ENCODE data around the gene RNF227.

Gene RNF227

DNA sequence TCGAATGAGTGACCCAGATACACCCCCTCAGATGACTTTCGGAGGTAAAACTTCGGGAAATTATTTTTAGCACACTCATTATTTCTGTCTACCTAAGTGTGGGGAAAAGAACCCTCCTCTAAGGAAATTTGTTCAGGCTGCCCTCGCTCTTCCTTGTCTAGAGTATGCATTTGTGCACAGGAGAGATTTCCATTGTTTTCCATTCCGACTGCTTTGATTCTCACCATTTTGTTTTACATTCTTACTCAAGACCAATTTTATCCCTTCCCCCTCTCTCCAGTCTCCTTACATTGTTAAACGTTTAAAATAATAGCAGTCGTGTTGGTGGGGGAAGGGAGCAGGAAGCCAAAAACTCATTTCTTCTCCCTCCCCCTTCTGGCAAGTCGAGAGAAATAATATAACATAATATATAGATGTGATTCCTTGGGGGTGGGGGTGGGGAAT is 29.0 kb downstream of the RNF227 start:
- in situ Hi-C loops (cut with HindIII; ENCODE audit: low sequenced_read_pairs) = no loop called here
- no peak for DNase-seq (ENCODE audit: low read depth, low spot score)
- peak overlapping the region; percentile 79 for H3K4me3 ChIP-seq (ENCODE audit: low read depth, low read length)
- TF ChIP-seq, protein P1, sequence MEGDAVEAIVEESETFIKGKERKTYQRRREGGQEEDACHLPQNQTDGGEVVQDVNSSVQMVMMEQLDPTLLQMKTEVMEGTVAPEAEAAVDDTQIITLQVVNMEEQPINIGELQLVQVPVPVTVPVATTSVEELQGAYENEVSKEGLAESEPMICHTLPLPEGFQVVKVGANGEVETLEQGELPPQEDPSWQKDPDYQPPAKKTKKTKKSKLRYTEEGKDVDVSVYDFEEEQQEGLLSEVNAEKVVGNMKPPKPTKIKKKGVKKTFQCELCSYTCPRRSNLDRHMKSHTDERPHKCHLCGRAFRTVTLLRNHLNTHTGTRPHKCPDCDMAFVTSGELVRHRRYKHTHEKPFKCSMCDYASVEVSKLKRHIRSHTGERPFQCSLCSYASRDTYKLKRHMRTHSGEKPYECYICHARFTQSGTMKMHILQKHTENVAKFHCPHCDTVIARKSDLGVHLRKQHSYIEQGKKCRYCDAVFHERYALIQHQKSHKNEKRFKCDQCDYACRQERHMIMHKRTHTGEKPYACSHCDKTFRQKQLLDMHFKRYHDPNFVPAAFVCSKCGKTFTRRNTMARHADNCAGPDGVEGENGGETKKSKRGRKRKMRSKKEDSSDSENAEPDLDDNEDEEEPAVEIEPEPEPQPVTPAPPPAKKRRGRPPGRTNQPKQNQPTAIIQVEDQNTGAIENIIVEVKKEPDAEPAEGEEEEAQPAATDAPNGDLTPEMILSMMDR (IDR thresholded peaks at IDR 0.05; ENCODE audit: low read depth, low read length) = no peak

DNA sequence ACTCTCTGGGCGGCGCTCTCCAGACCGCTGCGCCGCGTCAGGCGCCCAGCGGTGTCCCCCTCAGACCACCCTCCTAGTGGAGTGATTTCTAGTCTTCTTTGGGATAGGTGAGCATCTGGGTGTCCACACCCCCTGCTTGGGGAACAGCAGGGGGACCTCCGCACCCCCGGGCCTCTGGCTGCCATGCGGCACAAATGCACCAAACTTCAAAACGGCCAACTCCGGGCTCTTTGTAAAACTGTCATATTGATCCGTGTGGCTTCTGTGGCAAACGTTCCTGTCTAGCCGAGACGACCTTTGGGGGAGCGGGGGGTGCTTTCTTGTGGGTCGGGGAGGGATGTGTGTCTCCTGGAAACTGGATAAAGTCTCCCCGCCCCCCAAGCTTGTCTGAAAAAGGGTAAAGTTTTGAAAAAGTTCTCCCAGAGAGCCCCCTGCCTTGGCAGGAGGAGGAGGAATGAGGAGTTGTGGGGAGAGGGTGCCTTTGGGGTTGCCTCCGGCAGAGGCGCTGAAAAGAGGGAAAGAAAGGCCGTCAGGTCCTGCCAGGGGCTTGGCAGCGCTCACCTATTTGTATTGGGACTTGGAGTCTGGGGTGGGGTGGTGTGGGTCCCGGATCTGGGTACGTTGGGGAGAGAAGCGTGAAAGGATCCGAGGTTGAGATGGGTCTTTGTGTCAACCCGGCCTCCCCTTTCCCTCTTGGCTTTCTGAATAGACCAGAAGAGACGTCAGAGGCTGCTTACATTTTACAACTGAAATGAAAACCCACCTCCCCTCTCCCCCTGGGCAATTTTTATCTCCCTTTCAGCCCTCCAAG is 29.7 kb downstream of the RNF227 start:
- H3K4me3 ChIP-seq (ENCODE audit: low read depth, low read length) = peak overlapping the region; percentile 79
- TF ChIP-seq, protein P1 (IDR thresholded peaks at IDR 0.05; ENCODE audit: low read depth, low read length) = peak; percentile 4
- in situ Hi-C loops (cut with HindIII; ENCODE audit: low sequenced_read_pairs) = no loop called here
- peak; percentile 15 for DNase-seq (ENCODE audit: low read depth, low spot score)

DNA sequence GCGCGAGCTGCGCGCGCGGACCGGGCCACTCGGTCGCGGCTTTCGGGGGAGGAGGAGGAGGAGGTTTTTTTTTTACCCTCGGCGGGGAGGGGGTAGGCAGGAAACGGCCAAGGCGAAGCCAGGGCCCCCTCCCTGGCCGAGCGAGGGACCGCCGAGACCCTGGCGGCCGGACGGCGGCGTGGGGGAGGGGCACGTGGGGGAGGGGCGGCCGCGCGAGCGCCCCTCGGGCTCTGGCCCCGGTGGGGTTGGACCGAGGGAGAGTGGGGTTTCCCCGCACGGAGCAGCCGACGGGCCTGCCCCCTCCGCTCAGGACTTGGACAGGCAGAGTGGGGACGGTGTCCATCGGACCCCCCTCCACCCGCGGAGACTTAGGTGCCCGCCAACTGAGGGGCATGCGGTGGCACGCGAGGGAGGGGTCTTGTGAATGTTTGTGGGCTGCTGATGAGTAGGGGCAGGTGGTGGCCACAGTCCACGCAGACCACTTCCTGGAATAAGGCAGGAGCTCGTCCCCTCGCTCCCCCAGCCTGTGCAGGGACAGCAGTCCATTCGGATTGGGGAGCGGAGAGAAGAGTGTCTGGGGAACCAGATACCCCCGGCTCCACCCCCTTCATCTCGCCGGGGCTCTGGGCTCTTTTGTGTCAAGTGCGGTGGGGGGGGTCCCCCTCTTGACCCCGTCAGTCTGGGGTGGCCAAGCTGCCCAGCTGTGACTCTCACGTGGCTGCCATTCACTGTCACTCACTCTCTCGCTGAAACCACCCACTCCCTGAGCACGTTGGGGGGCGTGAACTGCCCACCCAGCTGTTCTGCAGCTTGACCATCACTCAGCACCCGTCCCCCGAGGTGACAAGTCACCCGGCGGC is 30.5 kb downstream of the RNF227 start:
- in situ Hi-C loops (cut with HindIII; ENCODE audit: low sequenced_read_pairs) = no loop called here
- peak overlapping the region; percentile 79 for H3K4me3 ChIP-seq (ENCODE audit: low read depth, low read length)
- TF ChIP-seq, protein P1 (IDR thresholded peaks at IDR 0.05; ENCODE audit: low read depth, low read length) = no peak
- DNase-seq (ENCODE audit: low read depth, low spot score) = peak; percentile 36

DNA sequence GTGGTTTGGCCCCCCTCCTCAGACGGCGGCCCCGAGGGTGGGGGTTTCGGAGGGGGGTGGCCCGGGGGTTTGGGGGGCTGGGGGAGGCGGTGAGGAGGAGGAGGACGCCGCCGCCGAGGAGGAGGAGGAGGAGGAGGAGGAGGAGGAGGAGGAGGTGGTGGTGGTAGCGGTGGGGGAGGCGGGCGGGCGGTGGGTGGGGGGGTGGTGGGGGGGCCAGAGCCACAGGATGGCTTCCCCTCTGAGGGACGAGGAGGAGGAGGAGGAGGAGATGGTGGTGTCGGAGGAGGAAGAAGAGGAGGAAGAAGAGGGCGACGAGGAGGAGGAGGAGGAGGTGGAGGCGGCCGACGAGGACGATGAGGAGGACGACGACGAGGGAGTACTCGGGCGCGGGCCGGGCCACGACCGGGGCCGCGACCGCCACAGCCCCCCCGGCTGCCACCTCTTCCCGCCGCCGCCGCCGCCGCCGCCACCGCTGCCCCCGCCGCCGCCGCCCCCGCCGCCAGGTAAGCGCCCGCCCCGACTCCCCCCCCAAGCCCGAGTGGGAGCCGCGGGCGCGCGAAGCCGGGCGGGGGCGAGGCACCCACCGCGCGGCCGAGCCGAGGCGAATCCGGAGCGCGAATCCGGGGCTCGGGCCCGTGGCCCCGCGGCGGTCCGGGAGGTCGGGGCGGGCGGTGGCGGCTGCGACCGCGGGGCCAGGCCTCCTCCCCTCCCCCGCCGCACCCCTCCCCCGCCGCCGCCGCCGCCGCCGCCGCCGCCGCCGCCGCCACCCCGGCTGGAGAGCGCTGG is 31.3 kb downstream of the RNF227 start:
- peak overlapping the region; percentile 79 for H3K4me3 ChIP-seq (ENCODE audit: low read depth, low read length)
- TF ChIP-seq, protein P1 (IDR thresholded peaks at IDR 0.05; ENCODE audit: low read depth, low read length) = no peak
- in situ Hi-C loops (cut with HindIII; ENCODE audit: low sequenced_read_pairs) = no loop called here
- DNase-seq (ENCODE audit: low read depth, low spot score) = no peak

DNA sequence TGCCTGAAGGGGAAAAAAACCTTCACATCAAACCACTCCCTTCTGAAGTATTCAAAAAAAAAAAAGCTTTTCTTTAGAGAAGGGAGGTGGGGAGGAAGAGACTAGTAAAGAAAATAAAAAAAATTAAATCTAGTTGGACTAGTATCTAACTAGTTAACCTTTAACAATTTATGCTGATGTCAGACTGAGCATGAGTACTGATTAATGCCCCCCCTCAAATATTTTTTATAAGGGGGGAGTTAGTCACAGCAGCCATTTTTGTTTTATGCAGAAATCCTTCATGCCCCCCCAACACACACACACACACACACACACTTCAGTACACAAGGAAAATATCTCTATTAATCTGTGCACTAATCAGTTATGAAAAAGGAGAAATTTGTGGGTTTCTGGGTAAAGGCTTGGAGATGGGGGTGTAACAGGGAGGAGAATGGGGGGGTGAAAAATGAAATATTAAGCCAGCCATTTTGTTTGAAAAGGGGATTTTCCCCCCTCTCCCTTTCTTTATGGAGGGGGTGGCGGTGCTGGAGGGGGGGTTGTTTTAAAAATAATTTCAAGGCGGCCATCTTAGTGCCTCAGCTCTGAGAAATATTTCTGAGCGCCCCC is 32.2 kb downstream of the RNF227 start:
- TF ChIP-seq, protein P1 (IDR thresholded peaks at IDR 0.05; ENCODE audit: low read depth, low read length) = no peak
- in situ Hi-C loops (cut with HindIII; ENCODE audit: low sequenced_read_pairs) = no loop called here
- DNase-seq (ENCODE audit: low read depth, low spot score) = peak; percentile 41
- H3K4me3 ChIP-seq (ENCODE audit: low read depth, low read length) = peak overlapping the region; percentile 79

DNA sequence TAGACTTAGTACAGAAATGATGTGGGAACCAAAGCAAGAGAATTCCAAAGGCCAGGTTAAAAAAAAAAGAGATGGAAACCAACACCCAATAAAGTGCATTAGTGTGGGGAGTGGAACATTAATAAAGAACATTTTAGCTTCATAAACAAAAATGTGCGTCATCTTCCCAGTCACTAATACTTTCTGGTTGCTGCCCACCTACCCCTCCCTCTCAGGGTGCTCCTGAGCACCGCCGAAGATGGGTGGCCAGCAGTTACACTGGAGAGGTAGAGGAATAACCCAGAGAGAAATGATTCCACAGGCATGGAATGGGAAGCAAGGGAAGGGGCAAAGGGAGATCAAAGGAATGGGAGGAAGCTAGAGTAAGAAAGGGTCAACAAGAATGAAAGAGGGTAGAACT is 33.5 kb downstream of the RNF227 start:
- TF ChIP-seq, protein P1 (IDR thresholded peaks at IDR 0.05; ENCODE audit: low read depth, low read length) = no peak
- no peak for DNase-seq (ENCODE audit: low read depth, low spot score)
- H3K4me3 ChIP-seq (ENCODE audit: low read depth, low read length) = no peak overlapping the region
- in situ Hi-C loops (cut with HindIII; ENCODE audit: low sequenced_read_pairs) = no loop called here
